Measurements from ENCODE around the gene AFTPH. TPM values are rescaled to one million over a fixed set of nuclear protein-coding genes. Genes with fewer than 3 reads are reported as not detected.

The AFTPH gene
- total RNA-seq, 1 experiment from 2014 or later = 40.5 TPM

DNA sequence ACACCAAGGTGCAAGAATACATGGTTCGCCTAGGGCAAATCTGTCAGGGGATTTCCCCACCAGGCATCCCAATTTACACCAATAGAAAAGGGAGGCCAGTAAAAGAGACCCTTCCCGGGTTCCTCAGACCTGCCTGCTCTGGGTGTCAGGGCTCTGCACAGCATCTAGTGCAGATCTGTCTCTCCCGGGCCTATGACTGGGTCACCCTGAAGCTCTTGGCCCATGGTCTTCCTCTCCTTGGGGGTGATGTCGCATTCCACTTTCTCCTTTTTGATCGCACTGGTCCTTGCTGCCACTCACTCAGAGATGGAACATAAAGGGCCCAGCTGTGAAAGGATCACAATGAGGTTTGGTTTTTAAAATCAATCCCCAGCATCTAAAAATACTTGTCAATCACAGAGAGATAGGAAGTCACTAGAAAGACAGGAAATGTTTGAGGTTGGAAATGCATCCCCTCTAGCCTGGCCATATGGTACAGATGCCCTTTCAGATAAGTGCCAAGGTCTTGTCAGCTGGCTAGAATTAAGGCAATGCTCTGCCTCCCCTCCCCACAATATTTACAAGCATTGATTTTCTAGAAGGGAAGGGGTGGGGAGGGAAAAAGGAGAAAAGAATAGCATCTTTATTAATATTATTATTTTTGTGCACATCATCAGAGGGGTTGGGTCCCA lies 34.9 kb upstream of the AFTPH start:
- no peaks in the 10 kb centered on the region for H4K20me1 ChIP-seq (ENCODE audit: insufficient read depth)
- H3K36me3 ChIP-seq (ENCODE audit: low read depth) = no peaks in the 10 kb centered on the region
- no TSS peak for BruUV-seq (replicated peaks)
- no peaks in the 10 kb centered on the region for H3F3A ChIP-seq (ENCODE audit: insufficient read depth, low read depth)
- ChIA-PET POLR2A (ENCODE audit: unreplicated experiment) (no interaction called here), CTCF (interaction anchor here (1.1 to 1.7 kb wide), 2 partner anchors 8 to 158 kb away, joined by 3 to 9 read pairs; no protein-coding TSS in a partner anchor)
- no peak overlapping the region for H3K27ac ChIP-seq
- H3K79me2 ChIP-seq (ENCODE audit: low read depth) = no peaks in the 10 kb centered on the region
- no peaks in the 10 kb centered on the region for H3K9me2 ChIP-seq (ENCODE audit: insufficient read depth)
- intact Hi-C loops (cut with micrococcal nuclease; ENCODE audit: unreplicated experiment) = loop anchor here (5.0 to 10.0 kb wide), 3 partner anchors 124 to 398 kb away; partner anchors contain the start of gene PELI1
- H3K4me2 ChIP-seq = no peak overlapping the region
- no peak overlapping the region for H3K4me3 ChIP-seq
- no peaks in the 10 kb centered on the region for H3K4me1 ChIP-seq (replicated peaks; ENCODE audit: insufficient read depth)
- no peaks in the 10 kb centered on the region for H3K9me3 ChIP-seq (ENCODE audit: insufficient read depth, low read depth)
- no peaks in the 10 kb centered on the region for H3K27me3 ChIP-seq (ENCODE audit: insufficient read depth, low read depth)
- TF ChIP-seq EZH2 (IDR thresholded peaks at IDR 0.05; ENCODE audit: low read depth) = no peak
- TF ChIP-seq, protein P1, sequence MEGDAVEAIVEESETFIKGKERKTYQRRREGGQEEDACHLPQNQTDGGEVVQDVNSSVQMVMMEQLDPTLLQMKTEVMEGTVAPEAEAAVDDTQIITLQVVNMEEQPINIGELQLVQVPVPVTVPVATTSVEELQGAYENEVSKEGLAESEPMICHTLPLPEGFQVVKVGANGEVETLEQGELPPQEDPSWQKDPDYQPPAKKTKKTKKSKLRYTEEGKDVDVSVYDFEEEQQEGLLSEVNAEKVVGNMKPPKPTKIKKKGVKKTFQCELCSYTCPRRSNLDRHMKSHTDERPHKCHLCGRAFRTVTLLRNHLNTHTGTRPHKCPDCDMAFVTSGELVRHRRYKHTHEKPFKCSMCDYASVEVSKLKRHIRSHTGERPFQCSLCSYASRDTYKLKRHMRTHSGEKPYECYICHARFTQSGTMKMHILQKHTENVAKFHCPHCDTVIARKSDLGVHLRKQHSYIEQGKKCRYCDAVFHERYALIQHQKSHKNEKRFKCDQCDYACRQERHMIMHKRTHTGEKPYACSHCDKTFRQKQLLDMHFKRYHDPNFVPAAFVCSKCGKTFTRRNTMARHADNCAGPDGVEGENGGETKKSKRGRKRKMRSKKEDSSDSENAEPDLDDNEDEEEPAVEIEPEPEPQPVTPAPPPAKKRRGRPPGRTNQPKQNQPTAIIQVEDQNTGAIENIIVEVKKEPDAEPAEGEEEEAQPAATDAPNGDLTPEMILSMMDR (conservative IDR thresholded peaks at IDR 0.05) = no peak
- H2AFZ ChIP-seq = no peak overlapping the region
- DNase-seq = no peak

DNA sequence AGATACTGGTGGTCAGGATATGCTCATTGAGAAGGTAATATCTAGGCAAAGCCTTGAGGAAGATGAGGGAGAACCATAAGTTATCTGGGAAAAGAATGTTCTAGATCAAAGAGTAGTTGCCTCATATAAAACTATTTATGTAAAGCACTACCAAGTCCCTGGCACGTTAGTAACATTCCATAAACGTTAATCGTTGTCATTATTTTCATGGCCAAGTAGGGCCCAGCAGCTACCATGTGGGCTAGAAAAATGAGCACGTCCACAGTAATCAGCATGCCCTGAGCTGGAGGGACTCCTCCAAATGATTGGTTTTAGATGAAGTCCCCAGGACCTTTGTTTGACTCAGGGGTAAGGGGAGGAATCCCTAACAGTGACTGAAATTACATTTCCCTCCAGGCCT lies 32.7 kb upstream of the AFTPH start:
- Histone ChIP-seq H3K4me1 (replicated peaks; ENCODE audit: insufficient read depth) (no peaks in the 10 kb centered on the region), H4K20me1 (ENCODE audit: insufficient read depth) (no peaks in the 10 kb centered on the region), H3K79me2 (ENCODE audit: low read depth) (no peaks in the 10 kb centered on the region), H2AFZ (no peak overlapping the region), H3K36me3 (ENCODE audit: low read depth) (no peaks in the 10 kb centered on the region), H3K9me3 (ENCODE audit: insufficient read depth, low read depth) (no peaks in the 10 kb centered on the region), H3K27me3 (ENCODE audit: insufficient read depth, low read depth) (no peaks in the 10 kb centered on the region), H3K4me3 (no peak overlapping the region), H3K9me2 (ENCODE audit: insufficient read depth) (no peaks in the 10 kb centered on the region), H3F3A (ENCODE audit: insufficient read depth, low read depth) (no peaks in the 10 kb centered on the region), H3K27ac (no peak overlapping the region), H3K4me2 (no peak overlapping the region)
- DNase-seq = no peak
- BruUV-seq (replicated peaks) = no TSS peak
- TF ChIP-seq, protein P1 (conservative IDR thresholded peaks at IDR 0.05) = no peak
- TF ChIP-seq EZH2 (IDR thresholded peaks at IDR 0.05; ENCODE audit: low read depth) = no peak
- ChIA-PET CTCF (no interaction called here), POLR2A (ENCODE audit: unreplicated experiment) (interaction anchor here (0.6 kb wide), 1 partner anchor 1787 kb away, joined by 3 read pairs; no protein-coding TSS in a partner anchor)
- intact Hi-C loops (cut with micrococcal nuclease; ENCODE audit: unreplicated experiment) = no loop called here

DNA sequence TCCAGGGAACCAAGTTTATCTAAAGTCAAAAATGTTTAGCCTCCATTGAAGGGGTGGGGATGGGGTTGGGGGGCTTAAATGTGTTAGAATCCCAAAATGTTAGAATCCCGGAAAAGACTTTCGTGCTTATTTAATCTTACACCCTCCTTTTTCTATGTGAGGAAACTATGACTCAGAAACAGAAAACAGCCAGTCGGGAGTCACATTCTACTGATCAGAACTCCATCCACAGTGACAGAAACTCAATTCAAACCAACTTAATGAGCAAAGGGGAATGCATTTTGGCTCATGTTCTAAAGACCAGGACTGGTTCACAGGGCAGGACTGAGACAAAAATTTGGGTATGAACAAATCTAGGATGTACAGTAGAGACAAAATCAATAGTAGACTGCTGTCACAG lies 31.9 kb upstream of the AFTPH start:
- intact Hi-C loops (cut with micrococcal nuclease; ENCODE audit: unreplicated experiment) = no loop called here

More for the DNA sequence above, 31.9 kb upstream of the AFTPH start:
- Histone ChIP-seq H3K9me3 (ENCODE audit: insufficient read depth, low read depth) (no peaks in the 10 kb centered on the region), H3K4me2 (no peak overlapping the region), H3K36me3 (ENCODE audit: low read depth) (no peaks in the 10 kb centered on the region), H3F3A (ENCODE audit: insufficient read depth, low read depth) (no peaks in the 10 kb centered on the region), H3K27ac (no peak overlapping the region), H3K4me1 (replicated peaks; ENCODE audit: insufficient read depth) (no peaks in the 10 kb centered on the region), H3K79me2 (ENCODE audit: low read depth) (no peaks in the 10 kb centered on the region), H3K4me3 (no peak overlapping the region), H4K20me1 (ENCODE audit: insufficient read depth) (no peaks in the 10 kb centered on the region), H3K27me3 (ENCODE audit: insufficient read depth, low read depth) (no peaks in the 10 kb centered on the region), H3K9me2 (ENCODE audit: insufficient read depth) (no peaks in the 10 kb centered on the region), H2AFZ (no peak overlapping the region)
- no peak for DNase-seq
- TF ChIP-seq EZH2 (IDR thresholded peaks at IDR 0.05; ENCODE audit: low read depth) = no peak
- TF ChIP-seq, protein P1 (conservative IDR thresholded peaks at IDR 0.05) = no peak
- no TSS peak for BruUV-seq (replicated peaks)
- ChIA-PET POLR2A (ENCODE audit: unreplicated experiment) (interaction anchor here (0.6 kb wide), 1 partner anchor 1788 kb away, joined by 3 read pairs; no protein-coding TSS in a partner anchor), CTCF (no interaction called here)
